K562 (cell line): Measurements from ENCODE around the gene MARVELD1. TPM values are rescaled to one million over a fixed set of nuclear protein-coding genes. Genes with fewer than 3 reads are reported as not detected.

Experiments
- CCNT2 ChIP-seq: IDR thresholded peaks from 2 replicates; pipeline ENCODE4 v1.6.1; 2011; ENCODE audit warnings: borderline replicate concordance, low read depth, mild to moderate bottlenecking, moderate library complexity, mixed read lengths, low read length; ENCODE audit not compliant: insufficient read length; ENCODE audit errors: extremely low read depth
- CTBP1 ChIP-seq: fragments of 450-650 bp; IDR thresholded peaks from 2 replicates; pipeline ENCODE4 v1.6.1; 2016; ENCODE audit warnings: borderline replicate concordance
- HDAC1 ChIP-seq, 2 experiments: fragments of 450-650 bp; IDR thresholded peaks; 2 replicates each; pipeline ENCODE4 v1.6.1; 2016 to 2017; ENCODE audit warnings: inconsistent platforms in 1 of 2, mild to moderate bottlenecking in 1 of 2, moderate library complexity in 1 of 2
- HLTF ChIP-seq: fragments of 450-650 bp; IDR thresholded peaks from 2 replicates; pipeline ENCODE4 v1.6.1; 2016
- MTA2 ChIP-seq: fragments of 450-650 bp; IDR thresholded peaks from 2 replicates; pipeline ENCODE4 v1.6.1; 2016; ENCODE audit warnings: low read depth
- NR2C2 ChIP-seq, 2 experiments: fragments of 200-800 bp in 1 of 2; sonication (Bioruptor generic) in 1 of 2; sonication (generic) in 1 of 2; formaldehyde crosslinking in 1 of 2; IDR thresholded peaks; 2 replicates each; pipeline versions ENCODE4 v1.6.1 to v1.8.0; 2016 to 2022; ENCODE audit warnings: mild to moderate bottlenecking in 1 of 2, missing compliant biosample characterization in 1 of 2, missing genetic modification characterization in 1 of 2, missing genetic modification reagents in 1 of 2
- REST ChIP-seq, 2 experiments: fragments of 450-650 bp; formaldehyde crosslinking in 1 of 2; IDR thresholded peaks; 2 replicates each; pipeline versions ENCODE4 v1.4.0 to v1.6.1; 2014 to 2020; ENCODE audit warnings: mild to moderate bottlenecking in 2 of 2, borderline replicate concordance in 1 of 2, low read depth in 1 of 2
- RFX5 ChIP-seq: IDR thresholded peaks from 2 replicates; pipeline ENCODE4 v1.6.1; 2011; ENCODE audit warnings: low read depth, mild to moderate bottlenecking, improper control_type of control experiment, low read length
- SMAD1 ChIP-seq: fragments of 150-350 bp; IDR thresholded peaks from 2 replicates; pipeline ENCODE4 v1.6.1; 2014; ENCODE audit warnings: low read length, low read depth; ENCODE audit not compliant: partially characterized antibody
- SPI1 ChIP-seq: IDR thresholded peaks from 2 replicates; pipeline ENCODE4 v1.6.1; 2011; ENCODE audit warnings: low read depth, low read length, control low read depth, borderline replicate concordance
- SREBF1 ChIP-seq: fragments of 150-350 bp; IDR thresholded peaks from 2 replicates; pipeline ENCODE4 v1.6.1; 2014; ENCODE audit warnings: antibody characterized with exemption, low read depth, low read length, borderline replicate concordance
- TAF9B ChIP-seq: fragments of 450-650 bp; IDR thresholded peaks from 2 replicates; pipeline ENCODE4 v1.6.1; 2018; ENCODE audit warnings: mild to moderate bottlenecking; ENCODE audit not compliant: partially characterized antibody
- ZC3H4 ChIP-seq: sonication (generic); formaldehyde crosslinking; IDR thresholded peaks from 2 replicates; pipeline ENCODE4 v1.9.0; 2021; ENCODE audit warnings: missing genetic modification reagents, borderline replicate concordance
- ZFP30 ChIP-seq: fragments of 250-450 bp; sonication (Bioruptor Pico); IDR thresholded peaks from 2 replicates; pipeline ENCODE4 v1.8.0; 2022; ENCODE audit warnings: moderate library complexity, mild to moderate bottlenecking, inconsistent platforms, borderline replicate concordance
- ZNF124 ChIP-seq: sonication (generic); formaldehyde crosslinking; IDR thresholded peaks from 2 replicates; pipeline ENCODE4 v1.8.1; 2022; ENCODE audit warnings: missing genetic modification reagents
- ZNF41 ChIP-seq: fragments of 250-450 bp; sonication (Bioruptor Pico); conservative IDR thresholded peaks from 2 replicates; pipeline ENCODE4 v1.4.0; 2020; ENCODE audit warnings: mild to moderate bottlenecking
- ZNF655 ChIP-seq: fragments of 250-450 bp; sonication (Bioruptor Pico); IDR thresholded peaks from 2 replicates; pipeline ENCODE4 v1.5.0; 2021
- ZNF696 ChIP-seq: fragments of 250-450 bp; sonication (Bioruptor Pico); conservative IDR thresholded peaks from 2 replicates; pipeline ENCODE4 v1.4.0; 2020; ENCODE audit warnings: mild to moderate bottlenecking, moderate library complexity
- polyA plus RNA-seq, 8 experiments: library from polyadenylated mRNA; depleted of rRNA in 4 of 8; stranded (reverse) in 5 of 8; unstranded in 3 of 8; fragments of >200 nt; fragmentation: Nextera tagmentation in 2 of 8; fragmentation: Illumina TruSeq in 1 of 8; extraction: Ambion mirVana in 2 of 8; extraction: Trizol in 1 of 8; gene quantifications; 2 replicates each; pipeline versions ENCODE4 v1.2.1 to v1.2.3, GENCODE V29; 2011 to 2014; ENCODE audit warnings: inconsistent platforms in 1 of 8, missing spikeins in 1 of 8
- total RNA-seq, 7 experiments: library from RNA; depleted of rRNA in 6 of 7; stranded (reverse); fragments of >200 nt in 6 of 7; fragmentation: Illumina TruSeq in 2 of 7; extraction: Trizol in 2 of 7; gene quantifications; 2 replicates each; pipeline versions ENCODE4 v1.2.1 to v1.2.3, GENCODE V29; 2011 to 2021; ENCODE audit warnings: low replicate concordance in 1 of 7

MARVELD1 gene
- total and polyA plus RNA-seq, 9 of the 15 experiments (the other 6 are each of a cell fraction or from before 2014, with no cell fraction given) = 2.7 to 12.5 (median 5.3) TPM

- no peak for TF ChIP-seq ZNF655
- peak; percentile 94 for TF ChIP-seq CTBP1
- peak; percentile 68; the same call in 1 of the 2 replicates for TF ChIP-seq SPI1
- no peak for TF ChIP-seq SREBF1
- TF ChIP-seq REST (IDR thresholded peaks at IDR 0.05; ENCODE audit: borderline replicate concordance) = no peak
- TF ChIP-seq REST (CRISPR knock-in tag; IDR thresholded peaks at IDR 0.05; ENCODE audit: low read depth) = no peak
- TF ChIP-seq CCNT2 = peak; percentile 87
- TF ChIP-seq HLTF = no peak; the same call in 1 of the 2 replicates
- TF ChIP-seq ZC3H4 (CRISPR knock-in tag) = no peak
- TF ChIP-seq TAF9B = peak; percentile 41
- no peak for TF ChIP-seq RFX5
- TF ChIP-seq SMAD1 = no peak
- peak; percentile 65 to 84; a peak in 3 of 4 replicates for TF ChIP-seq HDAC1 (IDR thresholded peaks at IDR 0.05)
- TF ChIP-seq ZNF696 (CRISPR knock-in tag) = no peak
- TF ChIP-seq ZFP30 (CRISPR knock-in tag) = no peak
- TF ChIP-seq NR2C2 (CRISPR knock-in tag; IDR thresholded peaks at IDR 0.05) = no peak
- peak; percentile 89 for TF ChIP-seq NR2C2 (tag; IDR thresholded peaks at IDR 0.05)
- TF ChIP-seq MTA2 = peak; percentile 86
- TF ChIP-seq ZNF124 (CRISPR knock-in tag) = no peak
- TF ChIP-seq ZNF41 (CRISPR knock-in tag) = no peak
These were observed 49.2 kb upstream of the MARVELD1 start (continued) for GRCh38 chr10:97664282-97664850.
